Progenitor cell of endocrine pancreas (in vitro differentiated cells): ENCODE results near the gene AGTR2. TPM values are rescaled to one million over a fixed set of nuclear protein-coding genes. Genes with fewer than 3 reads are reported as not detected.
"Not testable (repeated sequence)": the region's sequence is repeated elsewhere in the genome, so short reads cannot be mapped to it uniquely, and the experiment has no call there.

Experiments
- DNase-seq: peaks from one replicate; pipeline ENCODE4 v3.0.0; 2021; ENCODE audit warnings: low spot score; ENCODE audit not compliant: unreplicated experiment
- H3K27ac Mint-ChIP-seq: 2 replicates; pipeline ENCODE4 v1.8.0; 2021; ENCODE audit warnings: mild to moderate bottlenecking, moderate library complexity, mixed read lengths
- H3K27me3 Mint-ChIP-seq: 2 replicates; pipeline ENCODE4 v1.8.0; 2021; ENCODE audit warnings: mixed read lengths
- H3K36me3 Mint-ChIP-seq: 2 replicates; pipeline ENCODE4 v1.8.0; 2022; ENCODE audit warnings: mixed read lengths; ENCODE audit not compliant: insufficient read depth
- H3K4me1 Mint-ChIP-seq: 2 replicates; pipeline ENCODE4 v1.8.0; 2021; ENCODE audit warnings: low read depth, mixed read lengths
- H3K4me3 Mint-ChIP-seq: 2 replicates; pipeline ENCODE4 v1.8.0; 2021; ENCODE audit warnings: low read depth, mild to moderate bottlenecking, moderate library complexity, mixed read lengths
- H3K9me3 Mint-ChIP-seq: 2 replicates; pipeline ENCODE4 v1.8.0; 2021; ENCODE audit warnings: low read depth, mixed read lengths
- CTCF ChIP-seq: fragments of 200-600 bp; sonication (generic); IDR thresholded peaks from one replicate; pipeline ENCODE4 v1.5.0; 2021; ENCODE audit warnings: antibody characterized with exemption, mild to moderate bottlenecking; ENCODE audit not compliant: unreplicated experiment
- total RNA-seq: library from RNA; stranded (reverse); gene quantifications from 2 replicates; pipeline ENCODE4 v1.2.1, GENCODE V29; 2021

The AGTR2 gene
- total RNA-seq, 1 donor from 2014 or later, result not detected

GRCh38 chrX:116213262-116213661 lies 42.7 kb downstream of the AGTR2 start:
- no peak for TF ChIP-seq CTCF
- no peaks in the 10 kb centered on the region for H3K27me3 Mint-ChIP-seq
- DNase-seq, result no peak
- H3K4me3 Mint-ChIP-seq, result no peak overlapping the region
- H3K36me3 Mint-ChIP-seq, result no peaks in the 10 kb centered on the region
- no peak overlapping the region for H3K27ac Mint-ChIP-seq
- no peaks in the 10 kb centered on the region for H3K4me1 Mint-ChIP-seq
- H3K9me3 Mint-ChIP-seq, result peaks cover 3% of the 10 kb centered on the region

DNA sequence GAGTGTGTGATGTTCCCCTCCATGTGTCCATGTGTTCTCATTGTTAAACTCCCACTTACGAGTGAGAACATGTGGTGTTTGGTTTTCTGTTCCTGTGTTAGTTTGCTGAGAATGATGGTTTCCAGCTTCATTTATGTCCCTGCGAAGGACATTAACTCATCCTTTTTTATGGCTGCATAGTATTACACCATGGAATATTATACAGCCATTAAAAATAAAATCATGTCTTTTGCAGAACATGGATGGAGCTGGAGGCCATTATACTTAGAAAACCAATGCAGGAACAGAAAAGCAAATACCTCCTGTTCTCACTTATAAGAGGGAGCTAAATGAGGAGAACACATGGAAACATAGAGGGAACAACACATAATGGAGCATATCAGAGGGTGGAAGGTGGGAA lies 46.5 kb downstream of the AGTR2 start:
- H3K36me3 Mint-ChIP-seq, DNase-seq, H3K4me3 Mint-ChIP-seq, H3K9me3 Mint-ChIP-seq, H3K27ac Mint-ChIP-seq, H3K4me1 Mint-ChIP-seq, H3K27me3 Mint-ChIP-seq: not testable (repeated sequence)
